ENCODE results near the gene RASGEF1C.

Gene RASGEF1C

DNA sequence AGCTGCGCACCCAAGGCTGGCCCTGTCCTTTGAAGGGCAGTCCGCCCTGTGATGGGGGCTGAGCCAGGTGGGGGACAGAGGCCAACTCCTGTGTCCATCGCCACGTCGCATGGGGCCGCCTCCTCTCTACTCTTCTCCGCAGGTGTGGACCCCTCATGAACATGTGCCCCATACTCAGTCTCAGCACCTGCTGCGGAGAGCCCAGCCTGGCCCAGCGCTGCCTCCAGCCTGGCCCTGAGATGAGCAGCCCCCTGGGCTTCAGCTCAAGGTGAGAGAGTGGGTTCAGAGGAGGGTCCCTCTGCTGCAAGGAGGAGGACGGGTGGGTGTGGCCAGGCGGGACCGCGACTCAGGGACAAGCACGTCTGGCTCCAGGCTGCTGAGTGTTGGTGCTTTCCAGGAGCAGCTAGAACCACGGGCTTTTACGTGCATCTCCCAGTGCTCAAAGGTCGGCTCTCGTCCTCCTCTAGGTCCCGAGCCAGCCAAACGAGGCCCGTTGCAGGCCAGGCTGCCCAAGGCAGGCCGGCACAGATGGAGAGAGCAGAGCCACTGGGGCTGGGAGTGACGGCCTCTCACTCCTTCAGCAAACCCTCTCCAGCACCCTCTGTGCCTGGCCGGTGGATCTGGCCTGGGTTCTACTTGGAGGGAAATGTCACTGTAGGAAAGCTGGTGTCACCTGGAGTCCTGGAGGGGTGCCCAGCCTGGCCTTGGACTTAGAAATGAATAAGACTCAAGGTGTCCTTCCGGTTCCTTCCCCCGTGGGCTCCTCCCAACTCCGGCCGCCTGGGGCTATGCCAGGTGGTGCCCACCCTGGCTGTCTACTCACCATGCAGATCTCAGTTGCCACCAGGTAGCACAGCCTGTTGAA lies 88.5 kb downstream of the RASGEF1C start:
- Histone ChIP-seq H3K36me3 (ENCODE audit: insufficient read depth, low read length) (no peaks in the 10 kb centered on the region), H3K4me3 (no peak overlapping the region), H3K9me3 (ENCODE audit: low read depth, low read length) (no peaks in the 10 kb centered on the region), H3K9ac (ENCODE audit: insufficient read length) (no peak overlapping the region), H3K27ac (no peak overlapping the region)
- DNase-seq (ENCODE audit: low read depth, low spot score), result no peak
- TF ChIP-seq EZH2 (IDR thresholded peaks at IDR 0.05) (no peak), FOXP2 (optimal IDR thresholded peaks at IDR 0.05; ENCODE audit: control extremely low read depth, extremely low read length, insufficient read depth) (no peak), POLR2AphosphoS5 (IDR thresholded peaks at IDR 0.05; ENCODE audit: borderline replicate concordance, low read depth, low read length) (no peak)

DNA sequence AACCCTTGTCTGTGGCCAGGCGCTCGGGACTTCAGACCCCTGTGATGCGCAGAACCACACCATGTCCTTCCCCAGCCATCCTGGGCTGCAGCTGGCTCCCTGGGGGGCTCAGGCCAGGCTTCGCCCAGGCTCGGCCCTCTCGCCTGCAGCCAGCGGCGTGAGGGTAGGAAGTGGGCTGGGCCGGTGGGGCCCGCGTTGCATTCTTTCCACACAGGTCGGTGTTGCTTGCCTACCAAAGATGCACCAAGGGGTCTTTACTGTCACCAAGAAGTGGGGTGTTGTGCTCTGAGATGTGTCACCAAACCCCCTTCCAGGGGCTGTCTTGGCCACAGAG lies 89.1 kb downstream of the RASGEF1C start:
- no peak overlapping the region for H3K27ac ChIP-seq
- no peak for DNase-seq (ENCODE audit: low read depth, low spot score)
- no peak overlapping the region for H3K4me3 ChIP-seq
- TF ChIP-seq EZH2 (IDR thresholded peaks at IDR 0.05), result no peak
- no peak for TF ChIP-seq FOXP2 (optimal IDR thresholded peaks at IDR 0.05; ENCODE audit: control extremely low read depth, extremely low read length, insufficient read depth)
- TF ChIP-seq POLR2AphosphoS5 (IDR thresholded peaks at IDR 0.05; ENCODE audit: borderline replicate concordance, low read depth, low read length), result no peak
- no peaks in the 10 kb centered on the region for H3K36me3 ChIP-seq (ENCODE audit: insufficient read depth, low read length)
- H3K9ac ChIP-seq (ENCODE audit: insufficient read length), result no peak overlapping the region
- no peaks in the 10 kb centered on the region for H3K9me3 ChIP-seq (ENCODE audit: low read depth, low read length)

DNA sequence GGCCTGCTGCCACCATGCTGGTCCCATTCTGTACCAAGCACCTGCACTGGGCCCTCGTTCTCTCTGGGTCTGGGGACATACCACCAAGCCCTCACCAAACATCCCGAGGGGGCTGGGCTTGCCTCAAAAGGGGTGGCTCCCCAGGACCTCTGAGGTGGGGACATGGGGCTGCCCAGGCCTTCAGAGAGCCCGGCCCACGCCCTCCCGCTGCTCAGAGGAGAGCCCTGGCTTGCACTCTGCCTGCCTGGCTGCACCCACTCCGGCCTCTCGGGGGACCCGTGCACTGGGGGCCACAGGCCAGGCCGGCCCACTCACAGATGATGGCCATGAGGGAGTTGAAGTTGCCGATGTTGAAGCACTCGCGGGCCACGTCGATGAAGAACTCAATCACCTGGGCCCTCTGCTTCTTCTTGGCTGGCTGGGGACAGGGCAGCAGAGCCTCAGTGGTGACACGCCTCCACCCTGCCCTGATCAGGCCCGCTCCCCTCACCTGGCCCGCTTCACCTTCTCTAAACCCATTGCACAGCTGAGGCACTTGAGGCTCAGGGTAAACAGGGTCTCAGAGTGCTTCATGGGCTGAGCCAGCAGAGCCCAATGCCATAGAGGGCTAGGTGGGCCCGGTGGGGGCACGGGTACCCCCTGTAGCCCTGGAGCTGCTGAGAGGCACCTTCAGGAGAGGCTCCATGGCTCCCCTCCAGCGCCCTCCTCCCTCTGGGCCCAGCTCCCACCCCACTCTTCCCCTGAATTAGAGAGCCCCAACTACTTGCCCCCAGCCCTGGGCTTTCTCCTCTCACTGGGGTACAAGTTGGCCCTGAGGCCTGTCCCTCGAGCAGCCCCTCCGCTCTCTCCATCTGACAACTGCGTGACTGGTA lies 89.7 kb downstream of the RASGEF1C start:
- H3K36me3 ChIP-seq (ENCODE audit: insufficient read depth, low read length), result no peaks in the 10 kb centered on the region
- no peak for DNase-seq (ENCODE audit: low read depth, low spot score)
- H3K27ac ChIP-seq, result no peak overlapping the region
- H3K4me3 ChIP-seq, result no peak overlapping the region
- H3K9me3 ChIP-seq (ENCODE audit: low read depth, low read length), result no peaks in the 10 kb centered on the region
- TF ChIP-seq EZH2 (IDR thresholded peaks at IDR 0.05) (no peak), POLR2AphosphoS5 (IDR thresholded peaks at IDR 0.05; ENCODE audit: borderline replicate concordance, low read depth, low read length) (no peak), FOXP2 (optimal IDR thresholded peaks at IDR 0.05; ENCODE audit: control extremely low read depth, extremely low read length, insufficient read depth) (no peak)
- no peak overlapping the region for H3K9ac ChIP-seq (ENCODE audit: insufficient read length)

DNA sequence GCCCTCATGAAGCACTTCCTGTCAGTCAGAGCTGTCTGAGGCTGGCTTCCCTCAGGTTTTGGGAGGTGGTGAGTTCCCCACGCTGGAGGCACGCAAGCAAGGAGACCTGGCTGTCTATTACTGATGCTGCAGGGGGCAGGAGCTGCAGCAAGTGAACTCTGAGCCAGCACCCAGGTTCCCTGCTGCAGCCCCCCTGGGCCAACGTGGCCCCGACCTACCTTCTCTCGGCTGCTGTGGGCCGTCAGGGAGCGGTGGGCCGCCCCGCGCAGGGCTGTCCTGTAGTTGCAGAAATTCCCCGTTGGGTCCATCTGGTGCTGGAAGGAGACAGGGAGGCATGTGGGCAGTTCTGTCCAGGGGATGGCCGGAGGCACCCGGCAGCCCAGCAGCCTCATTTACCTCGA lies 90.6 kb downstream of the RASGEF1C start:
- TF ChIP-seq EZH2 (IDR thresholded peaks at IDR 0.05) (no peak), POLR2AphosphoS5 (IDR thresholded peaks at IDR 0.05; ENCODE audit: borderline replicate concordance, low read depth, low read length) (no peak), FOXP2 (optimal IDR thresholded peaks at IDR 0.05; ENCODE audit: control extremely low read depth, extremely low read length, insufficient read depth) (no peak)
- no peak overlapping the region for H3K9ac ChIP-seq (ENCODE audit: insufficient read length)
- no peak overlapping the region for H3K27ac ChIP-seq
- no peak overlapping the region for H3K4me3 ChIP-seq
- H3K9me3 ChIP-seq (ENCODE audit: low read depth, low read length), result no peaks in the 10 kb centered on the region
- H3K36me3 ChIP-seq (ENCODE audit: insufficient read depth, low read length), result no peaks in the 10 kb centered on the region
- DNase-seq (ENCODE audit: low read depth, low spot score), result no peak

DNA sequence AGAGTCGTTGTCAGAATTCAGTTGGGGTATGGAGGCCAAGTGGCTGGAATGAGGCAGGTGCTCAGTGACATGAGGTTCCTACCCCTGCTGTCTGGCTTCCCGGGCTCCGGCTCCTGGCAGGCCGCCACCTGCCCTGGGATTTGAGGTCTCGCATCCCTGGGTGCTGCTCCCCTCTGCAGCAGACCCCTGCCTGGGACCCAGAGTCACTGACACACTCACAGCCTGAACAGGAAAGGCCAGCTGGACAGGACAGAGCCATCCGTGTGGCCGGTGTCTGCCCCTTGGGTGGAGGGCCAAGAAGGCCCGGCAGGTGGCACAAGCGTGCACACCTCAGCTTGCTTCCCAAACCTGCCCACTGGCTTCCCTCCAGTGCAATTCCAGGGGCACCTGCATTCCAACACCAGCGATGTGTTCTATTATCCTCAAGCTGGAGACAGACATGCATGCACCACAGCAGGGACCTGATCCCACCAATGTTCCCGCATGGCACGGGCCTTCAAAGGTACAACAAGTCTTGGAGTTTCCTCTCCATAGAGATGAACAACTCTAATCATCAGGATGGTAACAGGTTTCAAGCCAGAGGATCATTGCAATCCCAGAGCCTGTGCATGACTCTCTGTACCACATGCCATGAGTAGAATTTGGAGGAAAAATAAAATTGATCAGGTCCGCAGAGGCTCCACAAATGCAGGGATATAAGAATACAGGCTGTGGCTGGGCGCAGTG lies 91.8 kb downstream of the RASGEF1C start:
- no peak for DNase-seq (ENCODE audit: low read depth, low spot score)
- TF ChIP-seq FOXP2 (optimal IDR thresholded peaks at IDR 0.05; ENCODE audit: control extremely low read depth, extremely low read length, insufficient read depth) (no peak), EZH2 (IDR thresholded peaks at IDR 0.05) (no peak), POLR2AphosphoS5 (IDR thresholded peaks at IDR 0.05; ENCODE audit: borderline replicate concordance, low read depth, low read length) (no peak)
- H3K9me3 ChIP-seq (ENCODE audit: low read depth, low read length), result no peaks in the 10 kb centered on the region

DNA sequence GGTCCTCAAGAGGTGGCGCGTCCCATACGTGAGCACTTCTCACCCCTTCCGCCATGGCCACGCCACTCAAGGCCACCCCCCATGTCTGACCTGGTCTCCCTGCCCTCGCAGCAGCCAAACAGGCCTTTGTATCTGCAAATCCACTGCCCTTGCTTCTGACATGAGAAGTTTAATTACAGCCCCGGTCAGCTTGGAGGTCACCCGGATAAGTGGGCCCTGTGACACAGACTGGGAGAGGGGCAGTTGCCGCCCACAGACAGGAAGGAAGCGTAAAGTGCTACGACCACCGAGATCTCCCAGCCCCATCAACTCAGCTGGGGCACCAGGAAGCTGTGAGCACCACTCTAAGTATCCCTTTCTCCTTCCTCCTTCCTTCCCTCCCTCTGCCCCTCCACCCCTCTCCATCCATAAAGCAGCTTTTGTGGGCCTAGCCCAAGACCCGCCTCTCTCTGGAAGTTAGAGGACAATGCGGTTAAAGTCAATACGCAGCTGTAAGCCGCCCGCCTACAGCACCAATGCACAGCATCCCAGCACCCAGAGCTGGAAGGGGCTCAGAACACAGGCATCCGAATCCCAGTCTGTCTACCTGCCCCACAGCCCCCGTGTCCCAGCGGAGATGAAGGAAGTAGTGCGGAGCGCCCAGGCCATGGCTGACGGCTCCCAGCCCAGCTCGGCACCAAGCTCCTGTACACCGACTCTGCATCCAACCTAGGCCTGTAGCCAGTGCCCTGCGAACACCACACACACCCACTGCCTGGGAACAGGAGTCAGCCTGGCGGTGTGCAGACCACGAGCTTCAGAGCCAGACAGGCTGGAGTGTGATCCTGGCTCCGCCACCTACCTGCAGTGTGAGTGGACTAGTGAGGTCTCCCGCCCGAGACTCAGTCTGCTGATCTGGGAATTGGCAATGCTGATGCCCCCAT lies 92.7 kb downstream of the RASGEF1C start:
- Histone ChIP-seq H3K9me3 (ENCODE audit: low read depth, low read length) (no peaks in the 10 kb centered on the region), H3K27ac (no peak overlapping the region), H3K4me3 (no peak overlapping the region), H3K9ac (ENCODE audit: insufficient read length) (no peak overlapping the region), H3K36me3 (ENCODE audit: insufficient read depth, low read length) (no peaks in the 10 kb centered on the region)
- no peak for DNase-seq (ENCODE audit: low read depth, low spot score)
- no peak for TF ChIP-seq FOXP2 (optimal IDR thresholded peaks at IDR 0.05; ENCODE audit: control extremely low read depth, extremely low read length, insufficient read depth)
- TF ChIP-seq POLR2AphosphoS5 (IDR thresholded peaks at IDR 0.05; ENCODE audit: borderline replicate concordance, low read depth, low read length), result no peak
- TF ChIP-seq EZH2 (IDR thresholded peaks at IDR 0.05), result no peak

More for the DNA sequence above, 91.8 kb downstream of the RASGEF1C start:
- Histone ChIP-seq H3K4me3 (no peak overlapping the region), H3K27ac (no peak overlapping the region), H3K36me3 (ENCODE audit: insufficient read depth, low read length) (no peaks in the 10 kb centered on the region), H3K9ac (ENCODE audit: insufficient read length) (no peak overlapping the region)

DNA sequence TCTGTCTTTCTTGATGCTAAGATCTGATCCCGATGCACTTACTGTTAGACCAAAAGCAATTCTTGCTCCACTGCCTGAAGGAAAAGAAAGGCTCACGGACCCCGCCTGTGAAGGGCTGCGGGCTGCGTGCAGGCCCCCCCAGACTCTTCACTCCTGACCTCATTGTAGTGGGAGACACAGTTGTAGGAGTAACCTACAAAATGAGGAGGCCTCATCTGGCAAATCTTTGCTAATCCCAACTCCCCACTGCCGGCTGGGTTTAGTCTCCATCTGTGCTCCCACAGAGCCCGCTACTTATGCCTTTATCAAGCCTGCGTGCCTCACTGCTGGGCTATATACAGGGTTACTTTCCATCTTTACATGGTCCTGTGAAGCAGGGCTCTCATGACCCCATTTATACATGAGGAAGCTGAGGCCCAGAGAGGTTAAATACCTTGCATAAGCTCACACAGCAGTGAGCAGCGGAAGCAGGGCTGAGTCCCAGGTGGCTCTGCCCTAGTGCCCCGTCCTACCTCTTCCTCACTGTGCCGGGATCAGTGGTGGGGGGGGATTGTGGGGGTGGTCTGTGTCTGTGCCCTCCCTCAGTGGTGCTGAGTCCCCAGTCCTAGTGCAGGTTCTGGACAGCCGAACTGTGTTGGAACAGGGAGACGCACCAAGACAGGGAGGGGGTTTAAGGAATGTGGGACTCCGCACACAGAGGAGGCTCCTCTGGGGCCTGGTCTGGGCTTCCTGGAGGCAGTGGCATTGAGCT lies 93.5 kb downstream of the RASGEF1C start:
- Histone ChIP-seq H3K27ac (no peak overlapping the region), H3K9ac (ENCODE audit: insufficient read length) (no peak overlapping the region), H3K4me3 (no peak overlapping the region), H3K36me3 (ENCODE audit: insufficient read depth, low read length) (no peaks in the 10 kb centered on the region), H3K9me3 (ENCODE audit: low read depth, low read length) (no peaks in the 10 kb centered on the region)
- TF ChIP-seq POLR2AphosphoS5 (IDR thresholded peaks at IDR 0.05; ENCODE audit: borderline replicate concordance, low read depth, low read length), result no peak
- TF ChIP-seq EZH2 (IDR thresholded peaks at IDR 0.05), result no peak
- no peak for TF ChIP-seq FOXP2 (optimal IDR thresholded peaks at IDR 0.05; ENCODE audit: control extremely low read depth, extremely low read length, insufficient read depth)
- no peak for DNase-seq (ENCODE audit: low read depth, low spot score)
